Panc1 (cell line): ENCODE data around the gene SLC66A1.

Source experiments
- CTCF ChIP-seq: fragments of 450-650 bp; IDR thresholded peaks from 2 replicates; pipeline ENCODE4 v1.5.1; 2017; ENCODE audit warnings: mild to moderate bottlenecking
- POLR2AphosphoS5 ChIP-seq: IDR thresholded peaks from 2 replicates; pipeline ENCODE4 v1.6.1; 2012; ENCODE audit warnings: mild to moderate bottlenecking, low read depth, low read length, moderate library complexity

GRCh38 chr1:19371226-19372135 is 59.4 kb downstream of the SLC66A1 start:
- no peak for TF ChIP-seq CTCF
- TF ChIP-seq POLR2AphosphoS5: no peak
